A549 (cell line): ENCODE data around the gene HDHD2.

Source experiments
- HDAC2 ChIP-seq: fragments of 200-600 bp; sonication (generic); IDR thresholded peaks from 2 replicates; pipeline ENCODE4 v1.6.1; 2016
- JUN ChIP-seq, 2 experiments: fragments of >200 bp; sonication (Bioruptor Twin); formaldehyde crosslinking; IDR thresholded peaks; 2 replicates in 1 of 2; 3 replicates in 1 of 2; pipeline ENCODE4 v1.6.1; 2016 to 2017
- MYC ChIP-seq: IDR thresholded peaks from 2 replicates; pipeline ENCODE4 v1.6.1; 2012; ENCODE audit warnings: mild to moderate bottlenecking, inconsistent platforms, low read length, improper control_type of control experiment, borderline replicate concordance
- NFE2L2 ChIP-seq: fragments of 150-350 bp; conservative IDR thresholded peaks from 2 replicates; pipeline ENCODE4 v1.6.1; 2014; ENCODE audit warnings: low read length
- POLR2A ChIP-seq: IDR thresholded peaks from 2 replicates; pipeline ENCODE4 v1.6.1; 2012; ENCODE audit warnings: mild to moderate bottlenecking, low read length
- TF ChIP-seq, protein P1 (sequence below): fragments of >200 bp; sonication (Bioruptor Twin); formaldehyde crosslinking; IDR thresholded peaks from 3 replicates; pipeline ENCODE4 v1.5.1; 2016
- TF ChIP-seq, protein P2 (sequence below): fragments of 450-650 bp; IDR thresholded peaks from 2 replicates; pipeline ENCODE4 v1.6.1; 2014; ENCODE audit warnings: antibody characterized with exemption

DNA sequence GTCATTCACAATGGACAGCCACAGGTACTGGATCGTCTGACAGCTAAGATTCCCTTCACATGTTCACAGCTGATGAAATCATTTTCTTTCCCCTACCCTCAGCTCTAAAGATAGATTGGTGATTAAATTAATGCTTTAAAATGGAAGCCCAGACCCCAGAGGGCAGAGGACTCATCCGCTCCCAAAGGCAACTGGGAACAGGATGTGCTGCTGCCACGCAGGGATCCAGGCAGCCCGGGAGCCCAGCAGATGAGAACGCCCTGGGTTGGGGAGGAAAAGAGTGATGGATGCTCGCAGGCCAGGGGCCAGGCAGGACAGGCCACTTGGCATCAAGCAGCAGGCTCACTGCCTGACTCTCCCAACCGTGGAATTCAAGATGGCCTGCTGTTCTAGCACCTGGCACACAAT is 41.3 kb downstream of the HDHD2 start:
- TF ChIP-seq JUN (IDR thresholded peaks at IDR 0.05) (no peak), POLR2A (no peak), MYC (no peak), NFE2L2 (no peak), HDAC2 (no peak)
- TF ChIP-seq, protein P1, sequence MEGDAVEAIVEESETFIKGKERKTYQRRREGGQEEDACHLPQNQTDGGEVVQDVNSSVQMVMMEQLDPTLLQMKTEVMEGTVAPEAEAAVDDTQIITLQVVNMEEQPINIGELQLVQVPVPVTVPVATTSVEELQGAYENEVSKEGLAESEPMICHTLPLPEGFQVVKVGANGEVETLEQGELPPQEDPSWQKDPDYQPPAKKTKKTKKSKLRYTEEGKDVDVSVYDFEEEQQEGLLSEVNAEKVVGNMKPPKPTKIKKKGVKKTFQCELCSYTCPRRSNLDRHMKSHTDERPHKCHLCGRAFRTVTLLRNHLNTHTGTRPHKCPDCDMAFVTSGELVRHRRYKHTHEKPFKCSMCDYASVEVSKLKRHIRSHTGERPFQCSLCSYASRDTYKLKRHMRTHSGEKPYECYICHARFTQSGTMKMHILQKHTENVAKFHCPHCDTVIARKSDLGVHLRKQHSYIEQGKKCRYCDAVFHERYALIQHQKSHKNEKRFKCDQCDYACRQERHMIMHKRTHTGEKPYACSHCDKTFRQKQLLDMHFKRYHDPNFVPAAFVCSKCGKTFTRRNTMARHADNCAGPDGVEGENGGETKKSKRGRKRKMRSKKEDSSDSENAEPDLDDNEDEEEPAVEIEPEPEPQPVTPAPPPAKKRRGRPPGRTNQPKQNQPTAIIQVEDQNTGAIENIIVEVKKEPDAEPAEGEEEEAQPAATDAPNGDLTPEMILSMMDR: no peak
- TF ChIP-seq, protein P2, sequence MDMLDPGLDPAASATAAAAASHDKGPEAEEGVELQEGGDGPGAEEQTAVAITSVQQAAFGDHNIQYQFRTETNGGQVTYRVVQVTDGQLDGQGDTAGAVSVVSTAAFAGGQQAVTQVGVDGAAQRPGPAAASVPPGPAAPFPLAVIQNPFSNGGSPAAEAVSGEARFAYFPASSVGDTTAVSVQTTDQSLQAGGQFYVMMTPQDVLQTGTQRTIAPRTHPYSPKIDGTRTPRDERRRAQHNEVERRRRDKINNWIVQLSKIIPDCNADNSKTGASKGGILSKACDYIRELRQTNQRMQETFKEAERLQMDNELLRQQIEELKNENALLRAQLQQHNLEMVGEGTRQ: no peak
